Measurements from ENCODE around the gene SRD5A2.

Gene SRD5A2

GRCh38 chr2:31558401-31559295 lies 22.1 kb downstream of the SRD5A2 start:
- H3K27ac ChIP-seq (ENCODE audit: low read depth, low read length): no peak overlapping the region
- no peak overlapping the region for H3K23ac ChIP-seq (ENCODE audit: low read length)
- no peak overlapping the region for H3K4ac ChIP-seq (ENCODE audit: low read depth, low read length)
- H4K12ac ChIP-seq (ENCODE audit: low read depth, low read length): no peak overlapping the region
- no CpG with 5 or more reads among the region's 7 CpGs for whole genome bisulfite sequencing (ENCODE audit: extremely low coverage, insufficient coverage, insufficient read length)
- H3K4me3 ChIP-seq (ENCODE audit: low read depth, low read length): no peak overlapping the region
- no peak overlapping the region for H2BK12ac ChIP-seq (ENCODE audit: low read length)
- no peak overlapping the region for H2BK5ac ChIP-seq (ENCODE audit: low read depth, low read length, poor library complexity)
- no peak overlapping the region for H4K91ac ChIP-seq (ENCODE audit: low read depth, low read length)
- no peaks in the 10 kb centered on the region for H3K79me2 ChIP-seq (ENCODE audit: control insufficient read depth, insufficient read depth, low read length, poor library complexity)
- H3K9me3 ChIP-seq (ENCODE audit: insufficient read depth, low read depth, low read length): no peaks in the 10 kb centered on the region
- H3K79me1 ChIP-seq (ENCODE audit: low read length): no peaks in the 10 kb centered on the region
- H3K36me3 ChIP-seq (ENCODE audit: control insufficient read depth in 1 of 2, insufficient read depth in 2 of 2, low read length in 2 of 2): no peaks in the 10 kb centered on the region
- no peak overlapping the region for H4K8ac ChIP-seq (ENCODE audit: low read depth, low read length)
- H2AFZ ChIP-seq (ENCODE audit: insufficient read depth, low read length, poor library complexity): no peak overlapping the region
- no peak overlapping the region for H3K18ac ChIP-seq (ENCODE audit: low read length)
- peak; percentile 5 to 44 for DNase-seq
- H3K4me1 ChIP-seq (ENCODE audit: control insufficient read depth in 1 of 2, insufficient read depth in 2 of 2, low read length in 2 of 2): no peaks in the 10 kb centered on the region
- no peak overlapping the region for H2AK5ac ChIP-seq (ENCODE audit: low read length)
- no peak overlapping the region for H2BK120ac ChIP-seq (ENCODE audit: insufficient read depth, low read length, poor library complexity)
- H3K4me2 ChIP-seq (ENCODE audit: low read length): no peak overlapping the region
- H3K27me3 ChIP-seq (ENCODE audit: insufficient read depth, low read length): no peaks in the 10 kb centered on the region
- no peak overlapping the region for H3K9ac ChIP-seq (ENCODE audit: low read length)
- no peak overlapping the region for H3K14ac ChIP-seq (ENCODE audit: low read length)

DNA sequence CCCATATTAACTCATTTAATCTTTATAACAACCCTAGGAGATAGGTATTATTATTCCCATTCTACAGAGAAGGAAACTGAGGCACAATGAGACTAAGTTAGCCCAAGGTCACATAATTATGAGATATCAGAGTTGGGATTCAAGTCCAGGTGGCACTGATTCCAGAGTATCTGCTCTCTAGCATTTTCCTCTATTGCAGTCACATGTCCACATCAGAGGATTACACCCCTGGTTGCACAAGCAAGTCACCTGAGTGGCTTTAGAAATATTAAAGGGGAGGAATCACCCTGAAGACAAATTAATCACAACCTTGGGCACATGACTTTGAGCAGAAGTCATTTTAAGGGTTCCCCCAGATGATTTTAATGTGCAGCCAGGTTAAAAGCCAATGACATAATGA lies 23.8 kb downstream of the SRD5A2 start:
- Histone ChIP-seq H2BK120ac (ENCODE audit: insufficient read depth, low read length, poor library complexity) (no peak overlapping the region), H4K12ac (ENCODE audit: low read depth, low read length) (no peak overlapping the region), H3K9ac (ENCODE audit: low read length) (no peak overlapping the region), H3K27me3 (ENCODE audit: insufficient read depth, low read length) (no peaks in the 10 kb centered on the region), H2BK12ac (ENCODE audit: low read length) (no peak overlapping the region), H3K23ac (ENCODE audit: low read length) (no peak overlapping the region), H3K4me1 (ENCODE audit: control insufficient read depth in 1 of 2, insufficient read depth in 2 of 2, low read length in 2 of 2) (no peaks in the 10 kb centered on the region), H3K4me2 (ENCODE audit: low read length) (no peak overlapping the region), H2BK5ac (ENCODE audit: low read depth, low read length, poor library complexity) (no peak overlapping the region), H4K8ac (ENCODE audit: low read depth, low read length) (no peak overlapping the region), H3K14ac (ENCODE audit: low read length) (no peak overlapping the region), H3K36me3 (ENCODE audit: control insufficient read depth in 1 of 2, insufficient read depth in 2 of 2, low read length in 2 of 2) (no peaks in the 10 kb centered on the region), H3K27ac (ENCODE audit: low read depth, low read length) (no peak overlapping the region), H3K79me1 (ENCODE audit: low read length) (no peaks in the 10 kb centered on the region), H4K91ac (ENCODE audit: low read depth, low read length) (no peak overlapping the region), H3K9me3 (ENCODE audit: insufficient read depth, low read depth, low read length) (no peaks in the 10 kb centered on the region), H2AK5ac (ENCODE audit: low read length) (no peak overlapping the region), H3K18ac (ENCODE audit: low read length) (no peak overlapping the region), H2AFZ (ENCODE audit: insufficient read depth, low read length, poor library complexity) (no peak overlapping the region), H3K4me3 (ENCODE audit: low read depth, low read length) (no peak overlapping the region), H3K4ac (ENCODE audit: low read depth, low read length) (no peak overlapping the region), H3K79me2 (ENCODE audit: control insufficient read depth, insufficient read depth, low read length, poor library complexity) (no peaks in the 10 kb centered on the region)
- DNase-seq: no peak

GRCh38 chr2:31555967-31556706 lies 24.6 kb downstream of the SRD5A2 start:
- Histone ChIP-seq H3K4me3 (ENCODE audit: low read depth, low read length) (no peak overlapping the region), H2BK5ac (ENCODE audit: low read depth, low read length, poor library complexity) (no peak overlapping the region), H3K79me1 (ENCODE audit: low read length) (no peaks in the 10 kb centered on the region), H3K27ac (ENCODE audit: low read depth, low read length) (no peak overlapping the region), H3K14ac (ENCODE audit: low read length) (no peak overlapping the region), H2AFZ (ENCODE audit: insufficient read depth, low read length, poor library complexity) (no peak overlapping the region), H4K8ac (ENCODE audit: low read depth, low read length) (no peak overlapping the region), H3K23ac (ENCODE audit: low read length) (no peak overlapping the region), H3K9me3 (ENCODE audit: insufficient read depth, low read depth, low read length) (no peaks in the 10 kb centered on the region), H2BK120ac (ENCODE audit: insufficient read depth, low read length, poor library complexity) (no peak overlapping the region), H2AK5ac (ENCODE audit: low read length) (no peak overlapping the region), H2BK12ac (ENCODE audit: low read length) (no peak overlapping the region), H3K4ac (ENCODE audit: low read depth, low read length) (no peak overlapping the region), H4K91ac (ENCODE audit: low read depth, low read length) (no peak overlapping the region), H3K79me2 (ENCODE audit: control insufficient read depth, insufficient read depth, low read length, poor library complexity) (no peaks in the 10 kb centered on the region), H4K12ac (ENCODE audit: low read depth, low read length) (no peak overlapping the region), H3K4me1 (ENCODE audit: control insufficient read depth in 1 of 2, insufficient read depth in 2 of 2, low read length in 2 of 2) (no peaks in the 10 kb centered on the region), H3K9ac (ENCODE audit: low read length) (no peak overlapping the region), H3K27me3 (ENCODE audit: insufficient read depth, low read length) (no peaks in the 10 kb centered on the region), H3K18ac (ENCODE audit: low read length) (no peak overlapping the region), H3K4me2 (ENCODE audit: low read length) (no peak overlapping the region), H3K36me3 (ENCODE audit: control insufficient read depth in 1 of 2, insufficient read depth in 2 of 2, low read length in 2 of 2) (no peaks in the 10 kb centered on the region)
- no peak for DNase-seq
- no CpG with 5 or more reads among the region's 3 CpGs for WGBS (ENCODE audit: extremely low coverage, insufficient coverage, insufficient read length)

- no peak overlapping the region for H3K27ac ChIP-seq (ENCODE audit: low read depth, low read length)
- no peak overlapping the region for H4K12ac ChIP-seq (ENCODE audit: low read depth, low read length)
- no peak overlapping the region for H3K14ac ChIP-seq (ENCODE audit: low read length)
- H4K91ac ChIP-seq (ENCODE audit: low read depth, low read length): no peak overlapping the region
- H2BK12ac ChIP-seq (ENCODE audit: low read length): no peak overlapping the region
- H3K79me1 ChIP-seq (ENCODE audit: low read length): no peaks in the 10 kb centered on the region
- H3K4ac ChIP-seq (ENCODE audit: low read depth, low read length): no peak overlapping the region
- no peak overlapping the region for H3K18ac ChIP-seq (ENCODE audit: low read length)
- no peak overlapping the region for H2BK120ac ChIP-seq (ENCODE audit: insufficient read depth, low read length, poor library complexity)
- no peaks in the 10 kb centered on the region for H3K79me2 ChIP-seq (ENCODE audit: control insufficient read depth, insufficient read depth, low read length, poor library complexity)
- no peak overlapping the region for H2AK5ac ChIP-seq (ENCODE audit: low read length)
- no peaks in the 10 kb centered on the region for H3K27me3 ChIP-seq (ENCODE audit: insufficient read depth, low read length)
- H3K4me3 ChIP-seq (ENCODE audit: low read depth, low read length): no peak overlapping the region
- H2BK5ac ChIP-seq (ENCODE audit: low read depth, low read length, poor library complexity): no peak overlapping the region
- H3K23ac ChIP-seq (ENCODE audit: low read length): no peak overlapping the region
- WGBS (ENCODE audit: extremely low coverage, insufficient coverage, insufficient read length): no CpG with 5 or more reads among the region's 2 CpGs
- no peak overlapping the region for H2AFZ ChIP-seq (ENCODE audit: insufficient read depth, low read length, poor library complexity)
- no peak overlapping the region for H3K4me2 ChIP-seq (ENCODE audit: low read length)
- H3K9me3 ChIP-seq (ENCODE audit: insufficient read depth, low read depth, low read length): no peaks in the 10 kb centered on the region
- no peak for DNase-seq
- no peak overlapping the region for H4K8ac ChIP-seq (ENCODE audit: low read depth, low read length)
- no peak overlapping the region for H3K9ac ChIP-seq (ENCODE audit: low read length)
- H3K36me3 ChIP-seq (ENCODE audit: control insufficient read depth in 1 of 2, insufficient read depth in 2 of 2, low read length in 2 of 2): no peaks in the 10 kb centered on the region
- H3K4me1 ChIP-seq (ENCODE audit: control insufficient read depth in 1 of 2, insufficient read depth in 2 of 2, low read length in 2 of 2): no peaks in the 10 kb centered on the region
These were observed 27.4 kb downstream of the SRD5A2 start for GRCh38 chr2:31553362-31553761.

Data from trophoblast cell (in vitro differentiated cells and primary cell).